HG03135 (cell line): ENCODE results near the gene PLA2G2A.
"Not testable (repeated sequence)": the region's sequence is repeated elsewhere in the genome, so short reads cannot be mapped to it uniquely, and the experiment has no call there.

Experiments used
- ATAC-seq: cut with Tn5 transposase; IDR thresholded peaks from one replicate; pipeline ENCODE4 v1.9.1; 2021; ENCODE audit warnings: mild to moderate bottlenecking, moderate library complexity; ENCODE audit not compliant: unreplicated experiment

Gene PLA2G2A, protein sequence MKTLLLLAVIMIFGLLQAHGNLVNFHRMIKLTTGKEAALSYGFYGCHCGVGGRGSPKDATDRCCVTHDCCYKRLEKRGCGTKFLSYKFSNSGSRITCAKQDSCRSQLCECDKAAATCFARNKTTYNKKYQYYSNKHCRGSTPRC

DNA sequence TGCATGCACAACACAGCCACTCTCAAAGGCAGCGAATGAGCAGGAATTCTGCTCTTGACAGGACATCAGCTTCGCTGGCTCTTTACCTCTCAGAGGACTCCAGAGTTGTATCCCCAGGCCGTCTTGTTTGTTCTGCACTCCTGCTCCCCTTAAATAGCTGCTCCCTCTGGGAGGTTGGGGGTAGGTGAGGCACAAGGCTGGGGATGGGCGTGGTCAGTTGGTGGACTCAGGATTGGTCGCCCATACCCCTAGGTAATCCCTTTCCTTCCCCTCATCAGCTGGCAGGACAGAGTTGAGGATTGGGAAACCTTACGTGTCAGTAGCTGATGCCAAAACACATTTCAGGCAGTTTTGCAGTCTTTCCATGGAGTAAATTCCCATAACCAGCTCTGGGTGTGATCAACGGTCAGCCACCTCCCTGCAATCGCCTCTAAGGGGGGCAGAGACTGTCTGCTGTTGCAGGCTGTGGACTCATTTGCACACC, at the start of gene PLA2G2A:
Gene PLA2G2A, minus strand, starts transcription at position 125 of the 484 bp plus-strand sequence. CDS start 845 bp downstream, outside the sequence.
- ATAC-seq: no peak

DNA sequence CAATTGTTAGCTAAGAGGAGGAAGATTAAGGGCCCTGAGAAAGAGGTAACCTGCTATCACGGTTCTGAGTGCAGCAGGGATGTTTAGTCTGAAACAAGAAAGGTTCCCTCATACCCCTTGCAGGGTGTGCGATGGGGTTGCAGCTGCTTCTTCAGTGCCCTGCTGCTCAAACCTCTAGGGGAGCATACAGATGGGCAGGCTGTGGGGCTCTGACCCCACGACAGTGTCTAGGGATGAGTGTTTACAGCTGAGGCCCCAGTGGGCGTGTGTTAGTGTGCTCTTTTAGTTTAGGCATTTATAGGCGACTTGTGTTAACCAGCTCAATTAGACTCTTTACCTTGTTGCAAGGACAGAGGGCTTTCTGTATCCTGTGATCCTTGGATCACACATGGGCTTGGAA, 49.3 kb upstream of the PLA2G2A start:
- ATAC-seq: no peak

DNA sequence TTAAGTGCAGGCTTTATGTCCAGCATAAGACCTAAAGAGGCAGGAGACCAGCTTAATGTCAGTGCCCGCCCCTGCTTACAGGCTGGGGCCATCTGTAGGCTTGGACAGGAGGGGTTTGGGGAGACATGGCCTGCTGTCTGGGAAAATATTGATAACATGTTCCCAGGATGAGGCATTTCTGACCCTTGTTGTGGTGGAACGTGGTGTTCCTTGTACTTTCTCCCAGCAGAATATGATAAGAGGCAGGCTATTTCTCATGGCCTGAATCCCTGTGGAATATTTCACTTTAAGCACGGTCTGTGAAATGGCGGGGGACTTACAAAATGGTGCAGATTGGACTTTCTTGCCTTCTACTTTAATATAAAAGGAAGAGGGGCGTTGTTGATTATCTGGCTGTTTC, 48.7 kb upstream of the PLA2G2A start:
- no peak for ATAC-seq

DNA sequence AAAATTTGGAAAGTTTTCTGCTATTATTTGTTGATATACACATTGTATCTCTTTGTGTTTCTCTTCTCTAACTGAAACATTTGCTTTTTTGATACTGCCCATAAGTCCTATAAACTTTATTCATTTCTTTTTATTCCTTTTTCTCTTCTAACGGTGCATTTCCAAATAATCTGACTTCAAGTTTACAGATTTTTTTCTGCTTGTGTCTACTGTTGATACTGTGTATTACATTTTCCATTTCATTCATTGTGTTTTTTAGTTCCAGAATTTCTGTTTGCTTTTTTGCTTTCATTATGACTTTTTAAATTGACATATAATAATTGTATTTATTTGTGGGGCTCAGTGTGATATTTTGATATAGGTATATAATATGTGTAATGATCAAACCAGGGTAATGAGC, 38.3 kb upstream of the PLA2G2A start:
- ATAC-seq: no peak

DNA sequence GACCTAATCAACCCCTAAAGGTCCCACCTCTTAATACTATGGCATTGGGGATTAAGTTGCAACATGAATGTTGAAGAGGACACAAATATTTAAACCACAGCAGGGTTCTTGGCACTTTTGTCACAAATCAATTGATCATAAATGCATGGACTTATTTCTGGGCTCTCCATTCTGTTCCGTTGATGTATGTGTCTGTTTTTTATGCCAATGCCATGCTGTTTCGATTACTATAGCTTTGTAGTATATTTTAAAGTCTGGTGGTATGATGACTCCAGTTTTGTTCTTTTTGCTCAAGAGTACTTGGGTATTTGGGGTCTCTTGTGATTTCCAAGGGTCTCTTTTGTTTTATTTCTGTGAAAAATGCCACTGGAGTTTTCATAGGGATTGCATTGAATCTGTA, 34.7 kb upstream of the PLA2G2A start:
- ATAC-seq: no peak

DNA sequence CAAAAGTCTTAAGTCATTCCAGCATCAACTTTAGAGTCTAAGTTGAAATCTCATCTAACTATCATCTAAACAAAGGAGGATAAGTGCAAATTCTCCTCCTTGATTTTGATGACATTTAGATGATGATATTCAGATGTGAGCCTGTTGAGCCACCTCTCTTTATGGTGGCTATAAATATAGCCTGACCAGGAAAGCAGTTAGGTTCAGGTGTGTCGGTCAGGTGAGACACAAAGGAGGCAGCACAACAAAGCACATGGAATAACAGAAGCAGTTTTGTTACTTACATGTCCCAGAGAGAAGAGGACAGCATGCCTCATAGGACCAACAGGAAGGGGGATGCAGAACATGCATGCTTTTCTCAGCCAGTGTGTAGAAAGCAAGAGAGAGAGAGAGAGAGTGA, 30.6 kb upstream of the PLA2G2A start:
- no peak for ATAC-seq

DNA sequence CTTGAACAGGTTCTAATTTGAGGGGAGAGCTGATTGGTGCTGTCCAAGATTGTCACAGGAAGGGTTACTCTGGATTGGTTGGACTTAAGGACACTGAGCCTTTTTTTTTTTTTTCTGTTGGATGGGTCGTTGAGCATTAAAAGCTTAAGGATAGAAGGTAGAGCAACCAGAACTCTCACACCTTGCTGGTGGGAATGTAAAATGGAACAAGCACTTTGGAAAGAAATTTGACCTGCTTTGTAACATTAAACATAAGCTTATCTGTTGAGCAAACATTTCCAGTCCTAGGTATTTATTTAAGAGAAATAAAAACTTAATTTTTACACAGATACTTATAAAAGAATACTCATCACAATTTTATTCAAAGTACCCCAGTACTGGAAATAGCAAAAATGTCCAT, 29.8 kb upstream of the PLA2G2A start:
- no peak for ATAC-seq

DNA sequence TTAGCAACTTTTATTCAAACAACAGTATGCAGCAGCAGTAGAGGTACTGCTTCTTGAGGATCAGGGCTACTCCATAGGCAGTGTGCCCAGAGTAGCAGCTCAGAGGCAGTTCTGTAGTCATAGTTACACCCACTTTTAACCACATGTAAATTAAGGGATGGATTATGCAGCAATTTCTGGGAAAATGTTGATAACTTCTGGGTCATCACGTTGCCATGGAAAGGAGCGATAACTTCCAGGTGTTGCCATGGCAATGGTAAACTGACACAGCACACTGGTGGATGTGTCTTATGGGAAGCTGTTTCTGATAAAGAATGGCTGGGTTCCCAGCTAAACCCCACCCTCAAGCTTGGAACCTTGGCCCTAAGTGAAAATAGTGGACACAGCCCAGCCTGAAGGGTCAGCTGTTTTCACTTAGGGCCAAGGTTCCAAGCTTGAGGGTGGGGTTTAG, 29.0 kb upstream of the PLA2G2A start:
- no peak for ATAC-seq

DNA sequence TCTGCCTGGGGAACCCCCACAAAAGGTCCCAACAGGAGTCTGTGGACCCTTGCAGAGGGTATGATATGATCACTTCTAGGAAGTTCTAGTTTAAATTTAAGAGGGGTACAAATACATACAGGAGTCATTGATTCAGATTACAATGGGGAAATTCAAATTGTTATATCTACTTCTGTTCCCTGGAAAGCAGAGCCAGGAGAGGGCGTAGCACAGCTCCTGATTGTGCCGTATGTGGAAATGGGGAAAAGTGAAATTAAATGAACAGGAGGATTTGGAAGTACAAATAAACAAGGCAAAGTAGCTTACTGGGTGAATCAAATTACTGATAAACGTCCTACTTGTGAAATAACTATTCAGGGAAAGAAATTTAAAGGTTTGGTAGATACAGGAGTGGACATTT, 19.4 kb upstream of the PLA2G2A start:
- not testable (repeated sequence) for ATAC-seq

DNA sequence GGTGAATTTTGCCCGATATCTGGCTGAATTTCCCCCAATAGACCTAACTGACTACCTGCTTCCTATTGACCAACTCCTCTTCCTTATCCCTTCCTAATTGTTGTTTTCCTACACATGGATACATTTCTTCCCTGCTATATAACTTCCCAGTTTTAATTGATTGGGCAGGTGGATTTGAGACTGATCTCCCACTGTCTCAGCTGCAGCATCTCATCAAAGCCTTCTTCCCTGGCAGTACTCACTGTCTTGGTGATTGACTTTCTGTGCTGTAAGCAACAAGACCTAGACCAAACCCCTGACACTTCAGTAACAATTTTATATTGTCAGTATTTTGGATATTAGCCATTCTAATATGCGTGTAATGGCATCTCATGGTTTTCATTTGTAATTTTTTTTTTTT, 11.3 kb upstream of the PLA2G2A start:
- ATAC-seq: no peak

DNA sequence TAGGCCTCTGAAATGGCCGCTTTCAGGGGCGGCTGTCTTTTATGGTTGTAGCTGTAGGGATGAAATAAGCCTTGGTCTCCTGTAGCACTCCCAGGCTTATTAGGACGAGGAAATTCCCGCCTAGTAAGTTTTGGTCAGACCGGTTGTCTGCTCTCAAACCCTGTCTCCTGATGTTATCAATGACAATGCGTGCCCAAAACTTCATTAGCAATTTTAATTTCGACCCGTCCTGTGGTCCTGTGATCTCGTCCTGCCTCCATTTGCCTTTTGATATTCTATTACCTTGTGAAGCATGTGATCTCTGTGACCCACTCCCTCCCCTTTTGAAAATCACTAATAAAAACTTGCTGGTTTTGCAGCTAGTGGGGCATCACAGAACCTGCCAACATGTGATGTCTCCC, 10.8 kb upstream of the PLA2G2A start:
- ATAC-seq: not testable (repeated sequence)

DNA sequence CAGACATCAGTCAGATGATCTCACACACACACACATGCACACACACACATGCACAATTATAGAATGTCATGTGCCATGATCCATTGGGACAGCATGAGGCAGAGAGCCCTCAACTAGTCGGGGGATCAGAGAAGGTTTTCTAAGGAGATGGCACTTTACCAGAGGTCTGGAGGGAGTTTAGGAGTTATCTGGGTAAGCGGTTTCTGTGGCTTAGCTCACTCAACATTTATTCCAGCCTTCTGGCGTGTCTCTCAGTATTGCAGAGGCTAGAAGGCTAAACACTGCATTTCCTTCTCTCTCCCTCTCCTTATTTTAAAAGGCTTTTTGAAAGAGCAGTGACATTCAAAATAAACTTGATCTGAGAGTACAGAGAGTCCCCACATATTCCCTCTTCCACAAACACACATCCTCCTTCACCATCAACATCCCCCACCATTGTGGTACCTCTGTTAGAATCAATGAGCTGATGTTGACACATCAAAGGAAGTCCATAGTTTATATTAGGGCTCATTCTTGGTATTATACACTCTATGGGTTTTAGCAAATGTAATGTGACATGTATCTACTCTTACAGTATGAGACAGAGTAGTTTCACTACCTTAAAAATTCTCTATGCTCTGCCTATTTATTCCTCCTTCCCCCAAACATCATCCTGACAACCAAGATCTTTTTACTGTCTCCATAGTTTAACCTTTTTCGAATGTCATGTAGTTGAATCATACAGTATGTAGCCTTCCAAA, 9.0 kb upstream of the PLA2G2A start:
- ATAC-seq: no peak

DNA sequence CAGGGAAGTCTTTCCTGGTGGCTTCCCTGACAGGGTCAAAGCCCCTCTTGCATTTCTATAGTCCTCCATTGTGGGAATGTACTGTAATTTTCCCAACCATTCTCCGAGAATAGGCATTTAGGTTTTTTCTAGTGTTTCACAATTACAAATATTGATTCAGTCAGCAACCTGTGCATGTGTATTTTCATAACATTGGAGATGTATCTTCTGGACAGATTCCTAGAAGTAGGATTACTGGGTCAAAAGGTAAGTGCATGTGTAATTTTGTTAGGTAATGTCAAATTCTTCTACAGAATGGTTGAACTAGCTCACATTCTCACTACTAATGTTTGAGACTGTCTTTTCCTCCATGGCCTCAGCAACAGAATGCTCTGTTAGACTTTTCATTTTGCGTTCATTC, 8.3 kb upstream of the PLA2G2A start:
- no peak for ATAC-seq

DNA sequence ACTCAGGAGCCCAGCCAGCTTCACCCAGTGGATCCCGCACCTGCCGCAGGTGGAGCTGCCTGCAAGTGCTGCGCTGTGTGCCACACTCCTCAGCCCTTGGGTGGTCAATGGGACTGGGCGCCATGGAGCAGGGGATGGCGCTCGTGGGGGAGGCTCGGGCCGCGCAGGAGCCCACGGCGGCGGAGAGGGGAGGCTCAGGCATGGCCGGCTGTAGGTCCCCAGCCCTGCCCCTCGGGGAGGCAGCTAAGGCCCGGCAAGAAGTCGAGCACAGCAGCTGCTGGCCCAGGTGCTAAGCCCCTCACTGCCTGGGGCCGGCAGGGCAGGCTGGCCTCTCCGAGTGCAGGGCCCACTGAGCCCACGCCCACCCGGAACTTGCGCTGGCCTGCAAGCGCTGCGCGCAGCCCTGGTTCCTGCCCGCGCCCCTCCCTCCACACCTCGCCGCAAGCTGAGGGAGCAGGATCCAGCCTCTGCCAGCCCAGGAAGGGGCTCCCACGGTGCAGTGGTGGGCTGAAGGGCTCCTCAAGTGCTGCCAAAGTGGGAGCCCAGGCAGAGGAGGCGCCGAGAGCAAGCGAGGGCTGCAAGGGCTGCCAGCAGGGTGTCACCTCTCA, 5.1 kb upstream of the PLA2G2A start:
- not testable (repeated sequence) for ATAC-seq

DNA sequence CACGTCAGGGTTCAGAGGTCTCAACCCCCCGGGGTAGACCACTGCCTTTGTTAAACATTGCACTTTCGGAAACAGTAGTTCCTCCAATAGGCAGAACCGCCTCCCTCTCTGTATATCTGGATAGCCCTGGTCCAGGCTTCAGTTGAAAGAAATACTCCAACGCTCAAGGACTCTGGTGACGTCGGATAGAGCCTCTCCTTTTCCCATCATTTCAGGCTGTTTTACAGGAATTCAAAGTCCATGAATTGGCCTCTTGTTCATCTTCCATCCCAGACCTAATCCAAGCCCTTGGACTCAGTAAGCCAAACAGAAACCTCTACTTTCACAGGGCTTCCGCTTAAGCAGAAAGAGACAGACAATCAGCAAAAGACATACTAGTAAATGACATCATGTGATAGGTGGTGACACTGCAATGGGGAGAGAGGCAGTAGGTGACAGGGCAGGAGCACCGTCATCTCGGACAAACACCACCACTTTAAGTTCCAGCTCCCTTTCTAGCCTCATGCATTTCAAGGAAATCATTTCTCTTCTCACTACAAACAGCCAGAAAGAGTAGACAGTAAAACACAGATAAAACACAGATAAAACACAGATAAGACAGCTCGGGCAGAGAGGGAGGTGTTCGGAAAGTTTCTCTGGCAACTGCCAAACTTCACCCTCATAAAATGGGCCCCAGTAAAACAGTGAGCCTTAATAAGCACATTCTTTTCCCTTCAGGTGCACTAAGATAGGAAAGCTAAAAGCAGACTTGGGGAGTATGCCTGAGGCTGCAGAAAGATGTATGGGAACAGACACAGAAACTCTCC, 2.3 kb upstream of the PLA2G2A start:
- no peak for ATAC-seq

DNA sequence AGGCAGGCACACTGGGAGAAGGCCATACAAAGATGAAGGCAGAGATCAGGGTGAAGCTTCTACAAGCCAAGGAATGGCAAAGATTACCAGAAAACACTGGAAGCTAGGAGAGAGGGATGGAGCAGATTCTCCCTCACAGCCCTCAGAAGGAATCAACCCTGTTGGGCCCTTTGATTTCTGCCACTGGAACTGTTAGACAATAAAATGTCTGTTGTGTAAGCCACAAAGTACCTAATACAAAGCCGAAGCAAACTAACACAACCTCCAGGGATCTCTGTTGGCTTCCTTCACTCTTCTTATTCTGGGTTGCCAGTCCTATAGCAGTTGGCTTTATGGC, 1.7 kb upstream of the PLA2G2A start:
- ATAC-seq: no peak

DNA sequence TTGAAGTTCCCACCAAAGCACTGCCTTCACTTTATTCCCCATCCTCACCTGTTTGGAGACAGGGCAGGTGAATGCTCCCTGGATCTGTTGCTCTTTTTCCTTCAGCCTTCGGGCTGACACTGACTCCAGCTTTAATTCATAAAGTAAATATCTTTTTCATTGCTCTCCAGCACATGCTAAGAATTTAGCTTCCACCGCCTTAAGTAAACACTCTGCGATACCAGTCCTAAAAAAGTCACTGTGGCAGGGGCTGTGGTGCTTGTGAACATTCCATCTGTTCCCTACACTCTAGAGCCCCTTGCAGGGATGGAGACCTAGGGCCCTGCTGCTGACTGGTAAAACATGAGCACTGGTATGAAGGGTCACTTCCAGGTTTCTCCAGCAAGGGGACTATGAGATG, 896 bp upstream of the PLA2G2A start:
- ATAC-seq: no peak

DNA sequence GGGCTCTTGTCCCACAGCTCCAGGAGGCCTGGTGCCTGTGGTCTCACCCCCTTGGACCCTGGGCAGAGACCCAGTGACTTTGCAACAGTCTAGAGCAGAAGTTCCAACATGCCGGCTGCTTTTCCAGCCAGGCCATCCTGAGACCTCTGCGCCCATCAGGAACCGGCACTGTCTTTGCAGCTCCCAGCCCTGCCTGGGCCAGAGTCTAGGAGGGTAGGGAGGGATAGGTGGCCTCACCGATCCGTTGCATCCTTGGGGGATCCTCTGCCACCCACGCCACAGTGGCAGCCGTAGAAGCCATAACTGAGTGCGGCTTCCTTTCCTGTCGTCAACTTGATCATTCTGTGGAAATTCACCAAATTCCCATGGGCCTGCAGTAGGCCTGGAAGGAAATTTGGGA, 1.3 kb downstream of the PLA2G2A start:
- no peak for ATAC-seq

DNA sequence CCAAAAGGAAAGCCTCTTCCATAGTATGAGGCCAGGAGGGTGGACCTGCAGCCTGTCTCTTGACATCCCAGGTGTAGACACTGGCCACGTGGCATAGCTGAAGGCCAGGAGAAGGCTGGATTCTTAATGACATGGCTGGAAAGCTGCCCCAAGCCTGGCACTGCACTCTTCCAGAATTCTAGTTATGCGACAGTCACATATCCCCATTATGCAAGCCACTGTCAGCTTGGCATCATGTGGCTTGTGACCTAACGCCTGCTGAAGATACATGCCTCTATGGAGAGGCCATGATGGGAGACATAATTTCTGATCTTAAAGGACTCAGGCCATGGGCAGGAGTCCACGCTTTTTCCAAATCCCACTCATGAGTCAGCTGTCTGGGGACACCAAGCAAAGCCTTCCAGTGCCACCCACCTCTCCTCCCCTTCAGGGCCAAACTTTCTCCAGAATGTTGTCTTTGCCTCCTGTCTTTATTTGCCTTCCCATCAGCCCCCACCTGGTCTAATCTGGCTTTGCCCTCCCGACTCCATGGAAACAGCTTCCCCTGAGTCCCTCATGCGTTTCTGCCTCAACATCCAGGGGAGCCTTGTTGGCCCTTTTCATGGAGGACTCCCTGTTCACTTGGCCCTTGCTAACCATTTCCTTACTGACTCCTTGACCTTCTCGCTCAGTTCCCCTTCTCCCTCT, 3.0 kb downstream of the PLA2G2A start:
- ATAC-seq: no peak

DNA sequence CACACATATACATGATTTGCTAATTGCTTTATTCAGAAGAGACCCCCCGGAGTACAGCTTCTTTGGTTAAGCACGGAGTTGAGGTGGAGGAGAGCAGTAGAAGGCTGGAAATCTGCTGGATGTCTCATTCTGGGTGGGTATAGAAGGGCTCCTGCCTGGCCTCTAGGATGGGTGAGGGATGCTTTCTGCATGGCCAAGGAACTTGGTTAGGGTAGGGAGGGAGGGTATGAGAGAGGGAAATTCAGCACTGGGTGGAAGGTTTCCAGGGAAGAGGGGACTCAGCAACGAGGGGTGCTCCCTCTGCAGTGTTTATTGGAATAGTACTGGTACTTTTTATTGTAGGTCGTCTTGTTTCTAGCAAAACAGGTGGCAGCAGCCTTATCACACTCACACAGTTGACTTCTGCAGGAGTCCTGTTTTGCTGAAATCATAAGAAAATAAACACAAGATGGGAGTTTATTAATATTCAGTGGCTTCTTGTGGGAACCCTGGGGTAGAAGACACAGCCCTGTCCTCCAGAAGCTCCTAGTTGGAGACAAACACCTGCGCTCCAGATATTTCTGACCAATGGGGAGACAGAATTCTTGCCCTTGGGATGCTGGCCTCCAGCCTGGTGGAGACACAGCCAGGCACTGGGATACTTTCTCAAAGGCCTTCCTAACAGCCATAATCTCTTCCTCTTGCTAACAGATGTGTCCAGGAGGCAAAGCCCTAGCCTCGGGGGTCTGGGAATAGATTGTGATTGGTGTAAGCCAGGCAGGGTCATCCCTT, 3.8 kb downstream of the PLA2G2A start:
- ATAC-seq: no peak
